GM21367 (cell line): Measurements from ENCODE around the gene AUNIP.
"Not testable (repeated sequence)": the region's sequence is repeated elsewhere in the genome, so short reads cannot be mapped to it uniquely, and the experiment has no call there.

Experiments used
- ATAC-seq: cut with Tn5 transposase; IDR thresholded peaks from one replicate; pipeline ENCODE4 v1.9.1; 2021; ENCODE audit not compliant: unreplicated experiment

AUNIP gene

GRCh38 chr1:25867210-25867991 lies 8.1 kb upstream of the AUNIP start:
- ATAC-seq = no peak

GRCh38 chr1:25866288-25866687 lies 7.0 kb upstream of the AUNIP start:
- ATAC-seq = no peak

- no peak for ATAC-seq
Measured at GRCh38 chr1:25864434-25864833, 5.2 kb upstream of the AUNIP start.

GRCh38 chr1:25863486-25864262 lies 4.4 kb upstream of the AUNIP start:
- no peak for ATAC-seq

GRCh38 chr1:25862785-25863485 lies 3.7 kb upstream of the AUNIP start:
- ATAC-seq = no peak

- ATAC-seq = no peak
Measured at GRCh38 chr1:25861316-25862286, 2.3 kb upstream of the AUNIP start.

- no peak for ATAC-seq
Measured at GRCh38 chr1:25858494-25858893, 763 bp downstream of the AUNIP start.

- ATAC-seq = no peak
Measured at GRCh38 chr1:25856856-25857255, 2.4 kb downstream of the AUNIP start.

GRCh38 chr1:25854554-25854953 lies 4.7 kb downstream of the AUNIP start:
- no peak for ATAC-seq

GRCh38 chr1:25848531-25848930 lies 10.7 kb downstream of the AUNIP start:
- no peak for ATAC-seq

- ATAC-seq = no peak
Measured at GRCh38 chr1:25847929-25848328, 11.3 kb downstream of the AUNIP start.

GRCh38 chr1:25845664-25846063 lies 13.6 kb downstream of the AUNIP start:
- no peak for ATAC-seq

- ATAC-seq = no peak
Measured at GRCh38 chr1:25844536-25845337, 14.5 kb downstream of the AUNIP start.

GRCh38 chr1:25843483-25843882 lies 15.8 kb downstream of the AUNIP start:
- no peak for ATAC-seq

- not testable (repeated sequence) for ATAC-seq
Measured at GRCh38 chr1:25839808-25840207, 19.4 kb downstream of the AUNIP start.

GRCh38 chr1:25837262-25837875 lies 21.9 kb downstream of the AUNIP start:
- ATAC-seq = no peak

- no peak for ATAC-seq
Measured at GRCh38 chr1:25836695-25837094, 22.6 kb downstream of the AUNIP start.

GRCh38 chr1:25834894-25835293 lies 24.4 kb downstream of the AUNIP start:
- ATAC-seq = no peak

GRCh38 chr1:25833158-25833557 lies 26.1 kb downstream of the AUNIP start:
- ATAC-seq = no peak
